Tibial artery (tissue), 4 donors: ENCODE data around the gene CCDC60.
"Not testable (repeated sequence)": the region's sequence is repeated elsewhere in the genome, so short reads cannot be mapped to it uniquely, and the experiment has no call there.

Source experiments
- DNase-seq, 2 donors: peaks; one replicate each; pipeline ENCODE4 v3.0.0-alpha.2; 2019
- H3K27ac ChIP-seq, 2 donors: fragments of 200-600 bp; sonication (generic) in 1 of 2; 1 replicate in 1 of 2; 2 replicates in 1 of 2; pipeline ENCODE4 v1.5.1; 2018 to 2019; ENCODE audit warnings: mild to moderate bottlenecking in 1 of 2
- H3K27me3 ChIP-seq, 2 donors: fragments of 200-600 bp; sonication (generic) in 1 of 2; one replicate each; pipeline versions ENCODE4 v1.5.1 to v1.6.0; 2016 to 2019
- H3K36me3 ChIP-seq, 3 donors: fragments of 200-600 bp; sonication (generic) in 2 of 3; one replicate each; pipeline ENCODE4 v1.5.1; 2016 to 2019; ENCODE audit warnings: mild to moderate bottlenecking in 2 of 3
- H3K4me1 ChIP-seq, 4 donors: fragments of 200-600 bp; sonication (generic) in 2 of 4; 1 replicate in 3 of 4; 2 replicates in 1 of 4; pipeline ENCODE4 v1.5.1; 2016 to 2019
- H3K4me3 ChIP-seq, 2 donors: fragments of 200-600 bp; sonication (generic) in 1 of 2; 1 replicate in 1 of 2; 2 replicates in 1 of 2; pipeline ENCODE4 v1.5.1; 2018 to 2019; ENCODE audit warnings: mild to moderate bottlenecking in 2 of 2
- H3K9me3 ChIP-seq, 3 donors: fragments of 200-600 bp; sonication (generic) in 1 of 3; one replicate each; pipeline ENCODE4 v1.5.1; 2016 to 2019
- intact Hi-C: fragments of 100-400 bp; cut with DNase I; formaldehyde crosslinking; loops from one replicate; pipeline ENCODE4 v1.15.0; 2023; ENCODE audit warnings: low total_unique reads
- TF ChIP-seq, protein P1 (sequence below), 2 experiments: fragments of 200-600 bp in 1 of 2; fragments of 450-650 bp in 1 of 2; IDR thresholded peaks; one replicate each; pipeline ENCODE4 v1.5.1; 2017 to 2019; ENCODE audit warnings: antibody characterized with exemption in 2 of 2, mild to moderate bottlenecking in 1 of 2, moderate library complexity in 1 of 2

Gene CCDC60

DNA sequence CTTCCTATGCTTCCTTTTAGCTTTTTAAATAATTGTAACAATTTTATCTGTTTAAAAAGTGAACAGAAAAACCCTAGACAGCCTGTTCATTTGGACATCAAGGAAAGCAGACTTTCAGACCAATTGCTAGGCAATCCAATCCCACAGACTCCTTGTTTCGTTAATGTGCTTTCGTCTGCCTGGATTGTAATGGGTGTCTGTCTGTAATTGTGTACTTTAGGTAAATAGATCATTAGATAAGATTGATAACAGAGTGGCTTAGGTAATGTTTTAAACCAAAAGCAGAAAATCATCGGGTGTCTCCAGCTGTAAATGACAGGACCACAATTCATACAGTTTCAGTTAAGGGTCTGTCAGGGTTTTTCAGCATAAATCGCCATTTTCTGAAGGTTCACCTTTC lies 19.6 kb downstream of the CCDC60 start:
- no peak overlapping the region for H3K4me3 ChIP-seq
- no peaks in the 10 kb centered on the region for H3K4me1 ChIP-seq
- DNase-seq = no peak
- peaks cover 0 to 3% of the 10 kb centered on the region in 2 donors for H3K27me3 ChIP-seq
- H3K9me3 ChIP-seq = no peaks in the 10 kb centered on the region
- no peak overlapping the region for H3K27ac ChIP-seq
- TF ChIP-seq, protein P1, sequence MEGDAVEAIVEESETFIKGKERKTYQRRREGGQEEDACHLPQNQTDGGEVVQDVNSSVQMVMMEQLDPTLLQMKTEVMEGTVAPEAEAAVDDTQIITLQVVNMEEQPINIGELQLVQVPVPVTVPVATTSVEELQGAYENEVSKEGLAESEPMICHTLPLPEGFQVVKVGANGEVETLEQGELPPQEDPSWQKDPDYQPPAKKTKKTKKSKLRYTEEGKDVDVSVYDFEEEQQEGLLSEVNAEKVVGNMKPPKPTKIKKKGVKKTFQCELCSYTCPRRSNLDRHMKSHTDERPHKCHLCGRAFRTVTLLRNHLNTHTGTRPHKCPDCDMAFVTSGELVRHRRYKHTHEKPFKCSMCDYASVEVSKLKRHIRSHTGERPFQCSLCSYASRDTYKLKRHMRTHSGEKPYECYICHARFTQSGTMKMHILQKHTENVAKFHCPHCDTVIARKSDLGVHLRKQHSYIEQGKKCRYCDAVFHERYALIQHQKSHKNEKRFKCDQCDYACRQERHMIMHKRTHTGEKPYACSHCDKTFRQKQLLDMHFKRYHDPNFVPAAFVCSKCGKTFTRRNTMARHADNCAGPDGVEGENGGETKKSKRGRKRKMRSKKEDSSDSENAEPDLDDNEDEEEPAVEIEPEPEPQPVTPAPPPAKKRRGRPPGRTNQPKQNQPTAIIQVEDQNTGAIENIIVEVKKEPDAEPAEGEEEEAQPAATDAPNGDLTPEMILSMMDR (IDR thresholded peaks at IDR 0.05) = no peak
- intact Hi-C loops = no loop called here
- no peaks in the 10 kb centered on the region for H3K36me3 ChIP-seq

DNA sequence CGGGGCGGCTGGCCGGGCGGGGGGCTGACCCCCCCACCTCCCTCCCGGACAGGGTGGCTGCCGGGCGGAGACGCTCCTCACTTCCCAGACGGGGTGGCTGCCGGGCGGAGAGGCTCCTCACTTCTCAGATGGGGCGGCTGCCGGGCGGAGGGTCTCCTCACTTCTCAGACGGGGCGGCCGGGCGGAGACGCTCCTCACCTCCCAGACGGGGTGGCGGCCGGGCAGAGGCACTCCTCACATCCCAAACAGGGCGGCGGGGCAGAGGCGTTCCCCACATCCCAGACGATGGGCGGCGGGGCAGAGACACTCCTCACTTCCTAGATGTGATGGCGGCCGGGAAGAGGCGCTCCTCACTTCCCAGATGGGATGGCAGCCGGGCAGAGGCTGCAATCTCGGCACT lies 25.8 kb downstream of the CCDC60 start:
- H3K36me3 ChIP-seq, DNase-seq, H3K4me3 ChIP-seq, H3K4me1 ChIP-seq, H3K27me3 ChIP-seq, H3K9me3 ChIP-seq, intact Hi-C loops, H3K27ac ChIP-seq: not testable (repeated sequence)

DNA sequence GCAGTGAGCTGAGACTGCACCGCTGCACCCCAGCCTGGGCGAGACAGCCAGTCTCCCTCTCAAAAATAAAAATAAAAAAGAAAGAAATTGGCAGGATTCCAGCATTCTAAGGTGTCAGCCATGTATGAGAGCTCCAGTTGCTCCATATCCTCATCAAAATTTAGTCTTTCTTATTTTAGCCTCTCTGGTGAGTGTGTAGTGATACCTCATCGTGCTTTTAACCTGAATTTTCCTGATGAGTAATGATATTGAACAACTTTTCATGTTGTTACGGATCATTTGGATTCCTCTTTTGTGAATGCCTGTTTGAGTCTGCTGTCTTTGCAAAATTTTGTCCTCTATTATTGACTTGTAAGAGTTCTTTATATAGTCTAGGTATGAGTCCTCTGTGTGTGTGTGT lies 28.5 kb downstream of the CCDC60 start:
- no peak for DNase-seq
- Histone ChIP-seq H3K27ac (no peak overlapping the region), H3K9me3 (no peaks in the 10 kb centered on the region), H3K4me1 (no peaks in the 10 kb centered on the region), H3K4me3 (no peak overlapping the region), H3K36me3 (no peaks in the 10 kb centered on the region), H3K27me3 (no peaks in the 10 kb centered on the region)
- intact Hi-C loops = no loop called here
- TF ChIP-seq, protein P1 (IDR thresholded peaks at IDR 0.05) = no peak

DNA sequence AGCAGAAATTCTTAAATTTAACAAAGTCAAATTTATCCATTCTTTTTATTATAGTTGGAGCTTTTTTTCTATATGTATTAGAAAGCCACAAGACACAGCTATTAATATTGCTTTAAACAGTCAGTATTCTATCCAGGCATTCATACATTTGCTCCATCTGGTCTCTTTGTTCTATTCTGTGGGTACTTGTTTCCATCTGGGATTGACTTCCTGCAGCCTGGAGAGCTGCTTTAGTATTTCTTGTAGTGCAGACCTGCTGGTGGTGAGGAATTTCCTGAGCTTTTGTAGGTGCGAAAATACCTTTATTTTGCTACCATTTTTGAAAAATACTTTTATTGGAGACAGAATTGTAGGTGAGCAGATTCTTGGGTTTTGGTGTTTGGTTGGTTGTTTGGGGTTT lies 29.0 kb downstream of the CCDC60 start:
- no peaks in the 10 kb centered on the region for H3K27me3 ChIP-seq
- H3K9me3 ChIP-seq = no peaks in the 10 kb centered on the region
- TF ChIP-seq, protein P1 (IDR thresholded peaks at IDR 0.05) = no peak
- no peak overlapping the region for H3K4me3 ChIP-seq
- intact Hi-C loops = no loop called here
- H3K36me3 ChIP-seq = no peaks in the 10 kb centered on the region
- no peak for DNase-seq
- H3K27ac ChIP-seq = no peak overlapping the region
- H3K4me1 ChIP-seq = no peaks in the 10 kb centered on the region

DNA sequence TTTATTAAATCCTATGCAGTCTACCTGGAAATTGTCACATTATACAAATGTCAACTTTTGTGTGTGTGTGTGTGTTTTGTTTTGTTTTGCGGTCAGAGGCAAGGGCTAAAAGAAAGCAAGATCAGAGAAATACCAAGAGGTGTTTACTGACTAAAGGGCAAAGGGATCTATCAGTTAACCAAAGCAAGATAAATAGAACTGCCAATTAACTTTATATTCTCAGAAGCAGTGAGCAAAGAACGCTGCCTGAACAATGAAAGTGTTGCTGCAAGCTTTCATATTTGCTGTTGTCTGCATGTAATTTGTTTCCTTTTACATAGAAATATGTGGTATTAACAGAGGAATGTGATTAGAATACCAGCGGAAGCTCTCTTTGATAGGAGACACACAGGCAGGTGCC lies 30.9 kb downstream of the CCDC60 start:
- intact Hi-C loops = no loop called here
- no peak overlapping the region for H3K27ac ChIP-seq
- TF ChIP-seq, protein P1 (IDR thresholded peaks at IDR 0.05) = no peak

DNA sequence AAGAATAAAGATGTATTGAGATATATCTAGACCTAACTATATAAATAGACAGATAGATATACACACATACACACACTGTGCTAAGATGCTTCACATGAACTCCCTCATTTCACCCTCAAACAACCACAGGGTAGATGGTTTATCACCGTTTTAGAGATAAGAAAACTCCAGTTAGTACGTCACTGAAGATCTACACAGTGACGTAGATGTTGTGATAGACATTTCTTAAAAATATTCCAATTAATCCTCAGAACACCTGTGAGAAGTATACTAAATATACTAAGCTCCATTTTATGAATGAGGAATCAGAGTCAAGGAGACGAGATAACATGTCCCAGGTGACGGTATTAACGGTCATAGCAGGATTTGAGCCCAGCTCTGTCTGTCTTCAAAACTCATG lies 31.5 kb downstream of the CCDC60 start:
- no peak for DNase-seq
- H3K4me1 ChIP-seq = no peaks in the 10 kb centered on the region
- H3K27me3 ChIP-seq = no peaks in the 10 kb centered on the region
- intact Hi-C loops = no loop called here
- no peaks in the 10 kb centered on the region for H3K9me3 ChIP-seq
- no peak overlapping the region for H3K27ac ChIP-seq
- TF ChIP-seq, protein P1 (IDR thresholded peaks at IDR 0.05) = no peak
- H3K36me3 ChIP-seq = no peaks in the 10 kb centered on the region
- H3K4me3 ChIP-seq = no peak overlapping the region

More for the DNA sequence above, 30.9 kb downstream of the CCDC60 start:
- H3K36me3 ChIP-seq = no peaks in the 10 kb centered on the region
- no peak for DNase-seq
- H3K4me3 ChIP-seq = no peak overlapping the region
- H3K27me3 ChIP-seq = no peaks in the 10 kb centered on the region
- H3K9me3 ChIP-seq = no peaks in the 10 kb centered on the region
- H3K4me1 ChIP-seq = no peaks in the 10 kb centered on the region
